ENCODE data around the gene HTR3B. TPM values are rescaled to one million over a fixed set of nuclear protein-coding genes. Genes with fewer than 3 reads are reported as not detected.
A peak's percentile ranks its signal among the peaks of the same experiment; 100 is the strongest.

Gene HTR3B
- total and polyA plus RNA-seq, 2 of the 4 experiments (the other 2 are of a cell fraction): not detected

GRCh38 chr11:113873236-113873626, 31.4 kb upstream of the HTR3B start:
- no peaks in the 10 kb centered on the region for H4K20me1 ChIP-seq (ENCODE audit: insufficient read depth, low read length)
- no peak overlapping the region for H3K23ac ChIP-seq (ENCODE audit: low read depth, low read length)
- H3K36me3 ChIP-seq (ENCODE audit: control insufficient read depth, insufficient read depth, low read length): no peaks in the 10 kb centered on the region
- H3K4ac ChIP-seq (ENCODE audit: low read depth, low read length): no peak overlapping the region
- no peak overlapping the region for H2AK5ac ChIP-seq (ENCODE audit: low read depth, low read length)
- ATAC-seq (ENCODE audit: low read depth): no peak
- H3K27me3 ChIP-seq (ENCODE audit: control insufficient read depth, insufficient read depth, low read length): no peaks in the 10 kb centered on the region
- in situ Hi-C loops (cut with MboI; ENCODE audit: low sequenced_read_pairs): no loop called here
- no peak overlapping the region for H2BK15ac ChIP-seq (ENCODE audit: low read depth, low read length)
- H4K8ac ChIP-seq (ENCODE audit: low read depth in 2 of 2, low read length in 2 of 2): no peak overlapping the region
- no peak overlapping the region for H2BK20ac ChIP-seq (ENCODE audit: low read depth, low read length)
- no peak overlapping the region for H3K18ac ChIP-seq (ENCODE audit: low read depth, low read length)
- H3K27ac ChIP-seq (ENCODE audit: insufficient read depth, low read length): no peak overlapping the region
- no peak overlapping the region for H4K91ac ChIP-seq (ENCODE audit: insufficient read depth, low read depth, low read length)
- no peak overlapping the region for H4K5ac ChIP-seq (ENCODE audit: low read depth, low read length)
- peaks cover 4% of the 10 kb centered on the region; the same call in 1 of the 2 replicates for H3K4me1 ChIP-seq (ENCODE audit: control insufficient read depth, insufficient read depth, low read length)
- BruUV-seq (replicated peaks): no TSS peak
- no peaks in the 10 kb centered on the region for H3K9me3 ChIP-seq (ENCODE audit: control insufficient read depth, insufficient read depth, low read length)
- intact Hi-C loops (cut with micrococcal nuclease): loop anchor here (10.0 kb wide), 2 partner anchors 292 to 1568 kb away; no protein-coding TSS in a partner anchor
- peak; percentile 32 for DNase-seq
- H3K79me1 ChIP-seq (ENCODE audit: low read depth in 1 of 2, low read length in 2 of 2): peaks cover 4 to 19% of the 10 kb centered on the region in 2 experiments; a peak in 3 of 4 replicates
- no peak overlapping the region for H2BK5ac ChIP-seq (ENCODE audit: low read depth, low read length, poor library complexity, severe bottlenecking)
- H3K9me1 ChIP-seq (ENCODE audit: insufficient read depth, low read length): no peaks in the 10 kb centered on the region
- 40% methylated on average over 1 of the region's 5 CpGs; no CpG with 5 or more reads in 1 of the 2 experiments for WGBS, 2 experiments (ENCODE audit: extremely low coverage in 2 of 2, insufficient read length in 1 of 2)
- CTCF ChIA-PET: no interaction called here
- peak overlapping the region; percentile 67 for H3K4me2 ChIP-seq (ENCODE audit: low read depth, low read length)
- TF ChIP-seq CTCF (conservative IDR thresholded peaks at IDR 0.05; ENCODE audit: low read depth, low read length) (no peak), USF2 (IDR thresholded peaks at IDR 0.05; ENCODE audit: low read depth, low read length) (no peak), BHLHE40 (IDR thresholded peaks at IDR 0.05; ENCODE audit: low read depth, low read length) (no peak), RCOR1 (IDR thresholded peaks at IDR 0.05; ENCODE audit: insufficient replicate concordance, low read length) (no peak), CHD1 (IDR thresholded peaks at IDR 0.05; ENCODE audit: low read depth, low read length) (no peak), NFE2L2 (IDR thresholded peaks at IDR 0.05; ENCODE audit: low read depth, low read length) (no peak), MAFK (IDR thresholded peaks at IDR 0.05; ENCODE audit: low read depth, low read length) (no peak), CEBPB (IDR thresholded peaks at IDR 0.05; ENCODE audit: low read depth, low read length) (no peak), FOS (IDR thresholded peaks at IDR 0.05; ENCODE audit: low read depth, low read length) (no peak), RFX5 (IDR thresholded peaks at IDR 0.05; ENCODE audit: low read depth, low read length) (no peak), POLR2A (IDR thresholded peaks at IDR 0.05; ENCODE audit: low read depth, low read length) (no peak), RAD21 (IDR thresholded peaks at IDR 0.05; ENCODE audit: low read length) (no peak), ELK1 (IDR thresholded peaks at IDR 0.05; ENCODE audit: borderline replicate concordance, low read depth, low read length) (no peak), MXI1 (IDR thresholded peaks at IDR 0.05; ENCODE audit: borderline replicate concordance, low read depth, low read length) (no peak), MAZ (IDR thresholded peaks at IDR 0.05; ENCODE audit: borderline replicate concordance, low read depth, low read length) (no peak), SMC3 (IDR thresholded peaks at IDR 0.05; ENCODE audit: low read depth, low read length) (no peak)
- no peak overlapping the region for H3K14ac ChIP-seq (replicated peaks; ENCODE audit: low read depth, low read length)
- dilution Hi-C loops (cut with HindIII; ENCODE audit: low sequenced_read_pairs, unreplicated experiment): no loop called here
- H3K56ac ChIP-seq (ENCODE audit: extremely low read depth, insufficient read depth, low read length): no peak overlapping the region
- no peak overlapping the region for H3K4me3 ChIP-seq (ENCODE audit: insufficient read depth, low read depth, low read length)
- H2BK120ac ChIP-seq (ENCODE audit: low read depth, low read length): no peak overlapping the region
- H2AK9ac ChIP-seq (replicated peaks; ENCODE audit: low read depth, low read length, poor library complexity): no peak overlapping the region
- H2AFZ ChIP-seq (replicated peaks; ENCODE audit: low read length, poor library complexity): no peak overlapping the region
- no peak overlapping the region for H3K9ac ChIP-seq (ENCODE audit: low read depth, low read length)
- POLR2A ChIA-PET (ENCODE audit: unreplicated experiment): no interaction called here
